ENCODE measurements around the gene KLF7. TPM values are rescaled to one million over a fixed set of nuclear protein-coding genes. Genes with fewer than 3 reads are reported as not detected.

The KLF7 gene
- total and polyA plus RNA-seq, 9 of the 15 experiments (the other 6 are each of a cell fraction or from before 2014, with no cell fraction given) = 0.04 to 0.54 (median 0.07) TPM

DNA sequence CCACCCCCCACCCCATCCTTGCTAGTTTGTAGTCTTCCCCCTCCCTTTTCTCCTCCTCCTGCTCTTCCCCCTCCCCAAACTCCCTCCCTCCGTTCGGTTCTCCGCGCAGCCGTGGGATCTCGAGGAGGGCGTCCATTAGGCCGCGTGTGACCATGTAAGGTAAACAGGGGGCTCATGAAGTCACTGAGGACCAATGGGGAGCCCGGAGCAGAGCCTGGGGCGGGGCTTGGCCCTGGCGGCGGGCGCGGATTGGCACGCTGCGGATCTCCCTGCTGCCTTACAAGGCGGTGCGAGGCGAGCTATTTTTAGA is 246 bp upstream of the KLF7 start (continued):
- TF ChIP-seq, protein P1, sequence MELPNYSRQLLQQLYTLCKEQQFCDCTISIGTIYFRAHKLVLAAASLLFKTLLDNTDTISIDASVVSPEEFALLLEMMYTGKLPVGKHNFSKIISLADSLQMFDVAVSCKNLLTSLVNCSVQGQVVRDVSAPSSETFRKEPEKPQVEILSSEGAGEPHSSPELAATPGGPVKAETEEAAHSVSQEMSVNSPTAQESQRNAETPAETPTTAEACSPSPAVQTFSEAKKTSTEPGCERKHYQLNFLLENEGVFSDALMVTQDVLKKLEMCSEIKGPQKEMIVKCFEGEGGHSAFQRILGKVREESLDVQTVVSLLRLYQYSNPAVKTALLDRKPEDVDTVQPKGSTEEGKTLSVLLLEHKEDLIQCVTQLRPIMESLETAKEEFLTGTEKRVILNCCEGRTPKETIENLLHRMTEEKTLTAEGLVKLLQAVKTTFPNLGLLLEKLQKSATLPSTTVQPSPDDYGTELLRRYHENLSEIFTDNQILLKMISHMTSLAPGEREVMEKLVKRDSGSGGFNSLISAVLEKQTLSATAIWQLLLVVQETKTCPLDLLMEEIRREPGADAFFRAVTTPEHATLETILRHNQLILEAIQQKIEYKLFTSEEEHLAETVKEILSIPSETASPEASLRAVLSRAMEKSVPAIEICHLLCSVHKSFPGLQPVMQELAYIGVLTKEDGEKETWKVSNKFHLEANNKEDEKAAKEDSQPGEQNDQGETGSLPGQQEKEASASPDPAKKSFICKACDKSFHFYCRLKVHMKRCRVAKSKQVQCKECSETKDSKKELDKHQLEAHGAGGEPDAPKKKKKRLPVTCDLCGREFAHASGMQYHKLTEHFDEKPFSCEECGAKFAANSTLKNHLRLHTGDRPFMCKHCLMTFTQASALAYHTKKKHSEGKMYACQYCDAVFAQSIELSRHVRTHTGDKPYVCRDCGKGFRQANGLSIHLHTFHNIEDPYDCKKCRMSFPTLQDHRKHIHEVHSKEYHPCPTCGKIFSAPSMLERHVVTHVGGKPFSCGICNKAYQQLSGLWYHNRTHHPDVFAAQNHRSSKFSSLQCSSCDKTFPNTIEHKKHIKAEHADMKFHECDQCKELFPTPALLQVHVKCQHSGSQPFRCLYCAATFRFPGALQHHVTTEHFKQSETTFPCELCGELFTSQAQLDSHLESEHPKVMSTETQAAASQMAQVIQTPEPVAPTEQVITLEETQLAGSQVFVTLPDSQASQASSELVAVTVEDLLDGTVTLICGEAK (IDR thresholded peaks at IDR 0.05) = no peak
- TF ChIP-seq, protein P1 (CRISPR knock-in tag; IDR thresholded peaks at IDR 0.05) = no peak
- no peak for TF ChIP-seq ESRRA (IDR thresholded peaks at IDR 0.05; ENCODE audit: borderline replicate concordance, low read depth)
- no peak for TF ChIP-seq EP400 (IDR thresholded peaks at IDR 0.05)
- TF ChIP-seq RBM15 (IDR thresholded peaks at IDR 0.05; ENCODE audit: insufficient read depth, low read length) = no peak
- no peak for TF ChIP-seq HDAC6 (IDR thresholded peaks at IDR 0.05; ENCODE audit: low read depth, low read length)
- TF ChIP-seq GATAD2B (IDR thresholded peaks at IDR 0.05; ENCODE audit: borderline replicate concordance) = no peak
- no peak for TF ChIP-seq ZNF830 (CRISPR knock-in tag; IDR thresholded peaks at IDR 0.05)
- TF ChIP-seq, protein P2, sequence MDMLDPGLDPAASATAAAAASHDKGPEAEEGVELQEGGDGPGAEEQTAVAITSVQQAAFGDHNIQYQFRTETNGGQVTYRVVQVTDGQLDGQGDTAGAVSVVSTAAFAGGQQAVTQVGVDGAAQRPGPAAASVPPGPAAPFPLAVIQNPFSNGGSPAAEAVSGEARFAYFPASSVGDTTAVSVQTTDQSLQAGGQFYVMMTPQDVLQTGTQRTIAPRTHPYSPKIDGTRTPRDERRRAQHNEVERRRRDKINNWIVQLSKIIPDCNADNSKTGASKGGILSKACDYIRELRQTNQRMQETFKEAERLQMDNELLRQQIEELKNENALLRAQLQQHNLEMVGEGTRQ (CRISPR knock-in tag; IDR thresholded peaks at IDR 0.05) = no peak
- TF ChIP-seq ZFP36 (IDR thresholded peaks at IDR 0.05; ENCODE audit: low read depth, low read length, partially characterized antibody) = peak; percentile 3
- no peak for TF ChIP-seq NFIC (IDR thresholded peaks at IDR 0.05)
- no peak for TF ChIP-seq CHCHD3 (CRISPR knock-in tag; IDR thresholded peaks at IDR 0.05)
- TF ChIP-seq PTRF (tag; IDR thresholded peaks at IDR 0.05) = no peak
- TF ChIP-seq SAFB2 (IDR thresholded peaks at IDR 0.05; ENCODE audit: borderline replicate concordance, low read depth, low read length, severe bottlenecking) = no peak
- no peak for TF ChIP-seq CCNT2 (IDR thresholded peaks at IDR 0.05; ENCODE audit: borderline replicate concordance, extremely low read depth, insufficient read length, low read depth, low read length)
- TF ChIP-seq ZNF57 (CRISPR knock-in tag; IDR thresholded peaks at IDR 0.05) = no peak
- TF ChIP-seq HNRNPUL1 (IDR thresholded peaks at IDR 0.05; ENCODE audit: low read length) = no peak
- no peak for TF ChIP-seq SNIP1 (IDR thresholded peaks at IDR 0.05; ENCODE audit: low read depth)
- 0 out of 2 replicates have a peak, but pooled peaks have one; percentile 42 for TF ChIP-seq FOXK1 (CRISPR knock-in tag; IDR thresholded peaks at IDR 0.05; ENCODE audit: borderline replicate concordance)
- TF ChIP-seq, protein P3, sequence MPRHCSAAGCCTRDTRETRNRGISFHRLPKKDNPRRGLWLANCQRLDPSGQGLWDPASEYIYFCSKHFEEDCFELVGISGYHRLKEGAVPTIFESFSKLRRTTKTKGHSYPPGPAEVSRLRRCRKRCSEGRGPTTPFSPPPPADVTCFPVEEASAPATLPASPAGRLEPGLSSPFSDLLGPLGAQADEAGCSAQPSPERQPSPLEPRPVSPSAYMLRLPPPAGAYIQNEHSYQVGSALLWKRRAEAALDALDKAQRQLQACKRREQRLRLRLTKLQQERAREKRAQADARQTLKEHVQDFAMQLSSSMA (CRISPR knock-in tag; IDR thresholded peaks at IDR 0.05) = no peak
- TF ChIP-seq ZNF23 (CRISPR knock-in tag; IDR thresholded peaks at IDR 0.05) = no peak
- TF ChIP-seq ZNF324 (CRISPR knock-in tag; IDR thresholded peaks at IDR 0.05) = no peak
